IPS-NIHi7 (cell line): ENCODE measurements around the gene DHCR7.

Source experiments
- DNase-seq: peaks from one replicate; pipeline ENCODE4 v3.0.0; 2012; ENCODE audit warnings: mixed read lengths; ENCODE audit errors: extremely low spot score

Gene DHCR7

DNA sequence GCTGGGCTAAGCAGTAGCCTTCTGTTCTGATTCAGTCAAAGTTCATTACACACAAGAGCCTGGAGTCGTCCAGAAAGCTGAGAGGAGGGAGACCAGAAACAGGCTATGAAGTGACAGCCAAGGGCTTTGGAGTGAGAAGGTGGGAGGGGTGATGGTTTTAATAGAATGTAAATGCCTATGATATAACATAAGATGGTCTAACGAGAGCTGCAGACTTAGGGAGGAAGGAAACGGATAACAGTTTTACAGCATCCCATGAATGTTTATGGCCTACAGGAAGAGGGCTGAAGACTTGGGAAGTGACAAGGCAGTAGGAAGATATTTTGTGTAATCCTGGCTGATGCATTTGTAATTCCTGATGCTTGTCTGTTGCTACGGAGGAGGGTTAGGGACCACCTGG lies 62.0 kb downstream of the DHCR7 start:
- DNase-seq = no peak

DNA sequence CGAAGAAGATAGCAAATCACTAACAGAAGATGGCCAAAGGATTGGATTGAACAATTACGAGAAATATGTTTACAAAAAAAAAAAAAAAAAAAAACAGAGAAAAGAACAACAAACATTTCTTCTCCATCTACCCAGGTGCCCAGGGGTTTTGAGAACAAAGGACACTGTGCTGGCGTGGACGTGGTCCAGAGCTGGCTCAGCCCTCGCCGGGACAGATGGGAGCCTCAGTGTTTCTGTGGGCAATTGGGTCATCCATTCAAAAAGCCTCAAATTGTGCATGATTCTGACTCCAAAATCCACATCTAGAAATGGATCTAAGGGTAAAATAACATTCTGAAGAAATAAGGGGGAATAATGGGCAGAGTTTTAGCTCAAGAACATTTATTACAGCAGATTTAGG lies 63.1 kb downstream of the DHCR7 start:
- DNase-seq = no peak

DNA sequence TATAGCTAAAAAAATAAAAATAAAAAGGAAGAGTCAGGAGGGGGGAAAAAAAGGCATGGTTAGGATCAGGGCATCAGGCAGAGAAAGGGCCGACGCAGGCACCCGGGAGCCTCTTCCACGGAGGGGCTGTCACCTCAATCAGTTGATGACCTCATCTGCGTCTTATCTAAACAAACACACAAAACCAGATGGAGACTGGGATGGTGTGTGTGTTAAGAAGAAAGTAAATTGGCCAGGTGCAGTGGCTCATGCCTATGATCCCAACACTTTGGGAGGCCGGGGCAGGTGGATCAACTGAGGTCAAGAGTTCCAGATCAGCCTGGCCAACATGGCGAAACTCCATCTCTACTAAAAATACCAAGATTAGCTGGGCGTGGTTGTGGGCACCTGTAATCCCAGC lies 63.6 kb downstream of the DHCR7 start:
- DNase-seq = no peak
